ES-I3 (cell line): ENCODE results near the gene MYO3B.

Source experiments
- H3K36me3 ChIP-seq: 2 replicates; pipeline ENCODE4 v1.6.1; 2013; ENCODE audit warnings: mild to moderate bottlenecking, low read length, control low read depth, moderate library complexity; ENCODE audit not compliant: insufficient read depth
- H3K4me1 ChIP-seq: 2 replicates; pipeline ENCODE4 v1.6.1; 2013; ENCODE audit warnings: mild to moderate bottlenecking, control low read depth, low read length; ENCODE audit not compliant: insufficient read depth
- H3K9ac ChIP-seq: 2 replicates; pipeline ENCODE4 v1.6.1; 2013; ENCODE audit warnings: low read depth, mild to moderate bottlenecking, low read length, moderate library complexity
- H3K9me3 ChIP-seq: 2 replicates; pipeline ENCODE4 v1.6.1; 2013; ENCODE audit warnings: mild to moderate bottlenecking, low read length, moderate library complexity; ENCODE audit not compliant: control insufficient read depth, insufficient read depth

MYO3B gene

GRCh38 chr2:170701011-170701410, 523.1 kb downstream of the MYO3B start:
- no peak overlapping the region for H3K9ac ChIP-seq
- peaks cover 6% of the 10 kb centered on the region for H3K9me3 ChIP-seq
- no peaks in the 10 kb centered on the region for H3K36me3 ChIP-seq
- peaks cover 19% of the 10 kb centered on the region for H3K4me1 ChIP-seq

GRCh38 chr2:170703776-170704476, 526.0 kb downstream of the MYO3B start:
- no peaks in the 10 kb centered on the region for H3K36me3 ChIP-seq
- no peak overlapping the region for H3K9ac ChIP-seq
- H3K4me1 ChIP-seq: peaks cover 15% of the 10 kb centered on the region
- H3K9me3 ChIP-seq: peaks cover 6% of the 10 kb centered on the region
